ENCODE results near the gene SEMA6B.

SEMA6B gene

DNA sequence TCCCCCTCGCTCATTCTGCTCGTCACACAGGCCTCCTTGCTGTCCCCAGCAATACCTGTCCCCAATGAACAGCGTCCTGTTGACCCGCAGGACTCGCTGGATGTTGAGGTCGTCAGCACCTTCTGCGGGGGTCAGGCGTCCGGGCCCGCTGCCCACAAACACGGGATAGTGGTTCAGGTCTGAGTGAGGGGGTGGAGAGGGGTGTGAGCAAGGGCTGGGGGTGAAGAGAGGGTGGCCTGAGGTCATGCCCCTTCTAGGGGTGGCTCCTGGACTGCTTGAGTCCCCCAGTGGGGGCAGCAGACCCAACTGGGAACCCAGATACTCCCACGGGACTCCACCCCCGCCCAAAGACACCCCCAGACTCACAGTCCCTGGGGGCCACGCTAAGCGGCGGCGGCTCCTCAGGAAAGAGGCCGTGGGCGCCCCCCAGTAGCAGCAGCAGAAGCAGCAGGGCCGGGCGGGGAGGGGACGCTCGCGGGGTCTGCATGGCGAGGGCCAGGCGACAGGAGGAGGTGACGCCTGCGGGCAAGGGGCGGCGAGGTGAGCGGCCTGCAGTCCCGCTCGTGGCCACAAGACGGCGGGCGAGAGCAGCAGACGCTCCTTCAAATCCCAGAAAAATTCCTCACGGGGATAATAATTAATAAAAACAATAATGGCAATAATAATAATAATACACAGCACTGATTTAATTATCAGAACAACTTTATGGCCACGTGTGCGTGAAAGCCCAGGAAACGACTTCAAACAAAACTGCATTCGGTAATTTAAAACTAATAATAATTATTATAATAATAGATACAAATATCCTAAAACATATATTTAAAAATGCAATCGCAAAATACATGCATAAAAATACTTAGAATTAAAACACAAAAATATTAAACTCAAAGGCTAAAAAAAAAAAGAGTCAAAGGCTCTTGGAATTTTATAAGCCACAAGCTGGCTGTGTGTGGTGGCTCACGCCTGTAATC, 1.2 kb downstream of the SEMA6B start:
- Histone ChIP-seq H3K4me3 (ENCODE audit: low read length) (peak overlapping the region; percentile 15), H3K9ac (ENCODE audit: low read length) (no peak overlapping the region), H3K4me1 (ENCODE audit: control insufficient read depth, insufficient read depth, low read length) (no peaks in the 10 kb centered on the region), H3K27me3 (ENCODE audit: control insufficient read depth, insufficient read depth, low read length) (peaks cover 3% of the 10 kb centered on the region), H3K27ac (ENCODE audit: low read depth, low read length) (no peak overlapping the region), H3K36me3 (ENCODE audit: control insufficient read depth, insufficient read depth, low read length) (no peaks in the 10 kb centered on the region)

DNA sequence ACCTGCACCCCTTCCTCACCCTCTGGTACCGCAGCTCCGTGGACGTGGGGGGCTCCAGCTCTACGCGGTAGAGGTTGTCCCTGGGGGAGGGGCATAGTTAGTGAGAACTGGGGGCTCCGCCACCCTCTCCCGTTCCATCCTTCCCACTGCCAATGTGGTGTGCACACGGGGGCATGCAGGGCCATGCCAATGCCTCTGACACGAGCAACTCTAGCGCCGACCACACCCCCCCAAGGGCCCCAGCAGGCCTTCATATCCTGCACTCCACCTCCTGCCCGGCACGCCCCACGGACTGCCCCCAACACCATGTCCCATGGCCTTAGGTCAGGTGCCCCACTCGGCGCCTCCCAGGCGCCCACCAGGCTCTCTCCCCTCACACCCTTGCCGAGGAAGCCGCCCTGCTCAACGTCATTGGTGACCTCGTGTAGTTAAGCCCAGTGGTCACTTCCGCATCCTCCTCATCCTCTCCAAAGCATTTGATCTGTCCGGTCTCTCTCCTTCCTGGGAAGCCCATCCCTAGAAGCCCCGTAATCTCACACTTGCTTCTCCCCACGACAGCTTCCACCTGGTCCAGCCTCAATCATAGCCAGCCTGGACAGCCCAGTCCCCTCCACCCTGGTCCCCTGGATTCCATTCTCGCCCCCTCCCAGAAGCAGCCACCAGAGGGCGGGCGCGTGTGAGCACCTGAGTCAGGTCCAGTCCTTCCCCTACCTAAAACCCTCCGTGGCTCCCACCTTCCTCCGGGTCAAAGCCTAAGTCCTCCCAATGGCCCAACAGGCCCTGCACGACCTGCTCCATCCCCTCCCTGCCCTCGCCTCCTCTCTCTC, 2.1 kb downstream of the SEMA6B start:
- H3K27ac ChIP-seq (ENCODE audit: low read depth, low read length) = no peak overlapping the region
- H3K4me3 ChIP-seq (ENCODE audit: low read length) = no peak overlapping the region

DNA sequence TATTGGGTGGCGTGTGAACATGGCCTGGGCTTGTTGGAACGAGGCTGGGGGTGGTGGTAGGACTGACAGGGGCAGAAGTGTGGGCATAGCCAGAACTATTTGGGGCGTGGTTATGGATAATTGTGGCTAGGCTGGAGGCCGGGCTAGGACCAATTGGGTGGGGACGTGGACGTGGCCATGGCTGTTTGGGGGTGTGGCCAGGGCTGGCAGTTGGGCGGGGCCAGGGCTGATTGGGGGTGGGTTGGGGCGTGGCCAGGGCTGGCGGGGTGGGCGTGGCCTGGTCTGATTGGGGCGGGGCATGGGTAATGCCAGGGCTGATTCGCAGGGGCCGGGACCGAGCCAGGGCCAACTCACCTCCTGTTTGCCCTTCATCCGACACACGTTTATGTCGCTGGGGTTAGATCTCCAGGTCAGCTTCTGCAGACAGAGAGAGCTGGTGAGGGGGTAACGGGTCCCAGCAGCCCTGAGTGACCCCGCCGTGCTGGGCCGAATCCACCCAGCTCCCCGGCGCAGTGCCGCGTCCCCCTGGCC, 2.8 kb downstream of the SEMA6B start:
- H3K36me3 ChIP-seq (ENCODE audit: control insufficient read depth, insufficient read depth, low read length) = no peaks in the 10 kb centered on the region
- no peaks in the 10 kb centered on the region for H3K4me1 ChIP-seq (ENCODE audit: control insufficient read depth, insufficient read depth, low read length)
- no peak overlapping the region for H3K4me3 ChIP-seq (ENCODE audit: low read length)
- peaks cover 3% of the 10 kb centered on the region for H3K27me3 ChIP-seq (ENCODE audit: control insufficient read depth, insufficient read depth, low read length)
- no peak overlapping the region for H3K27ac ChIP-seq (ENCODE audit: low read depth, low read length)
- H3K9ac ChIP-seq (ENCODE audit: low read length) = no peak overlapping the region

More for the DNA sequence above, 2.1 kb downstream of the SEMA6B start:
- peaks cover 3% of the 10 kb centered on the region for H3K27me3 ChIP-seq (ENCODE audit: control insufficient read depth, insufficient read depth, low read length)
- no peak overlapping the region for H3K9ac ChIP-seq (ENCODE audit: low read length)
- H3K36me3 ChIP-seq (ENCODE audit: control insufficient read depth, insufficient read depth, low read length) = no peaks in the 10 kb centered on the region
- H3K4me1 ChIP-seq (ENCODE audit: control insufficient read depth, insufficient read depth, low read length) = no peaks in the 10 kb centered on the region

DNA sequence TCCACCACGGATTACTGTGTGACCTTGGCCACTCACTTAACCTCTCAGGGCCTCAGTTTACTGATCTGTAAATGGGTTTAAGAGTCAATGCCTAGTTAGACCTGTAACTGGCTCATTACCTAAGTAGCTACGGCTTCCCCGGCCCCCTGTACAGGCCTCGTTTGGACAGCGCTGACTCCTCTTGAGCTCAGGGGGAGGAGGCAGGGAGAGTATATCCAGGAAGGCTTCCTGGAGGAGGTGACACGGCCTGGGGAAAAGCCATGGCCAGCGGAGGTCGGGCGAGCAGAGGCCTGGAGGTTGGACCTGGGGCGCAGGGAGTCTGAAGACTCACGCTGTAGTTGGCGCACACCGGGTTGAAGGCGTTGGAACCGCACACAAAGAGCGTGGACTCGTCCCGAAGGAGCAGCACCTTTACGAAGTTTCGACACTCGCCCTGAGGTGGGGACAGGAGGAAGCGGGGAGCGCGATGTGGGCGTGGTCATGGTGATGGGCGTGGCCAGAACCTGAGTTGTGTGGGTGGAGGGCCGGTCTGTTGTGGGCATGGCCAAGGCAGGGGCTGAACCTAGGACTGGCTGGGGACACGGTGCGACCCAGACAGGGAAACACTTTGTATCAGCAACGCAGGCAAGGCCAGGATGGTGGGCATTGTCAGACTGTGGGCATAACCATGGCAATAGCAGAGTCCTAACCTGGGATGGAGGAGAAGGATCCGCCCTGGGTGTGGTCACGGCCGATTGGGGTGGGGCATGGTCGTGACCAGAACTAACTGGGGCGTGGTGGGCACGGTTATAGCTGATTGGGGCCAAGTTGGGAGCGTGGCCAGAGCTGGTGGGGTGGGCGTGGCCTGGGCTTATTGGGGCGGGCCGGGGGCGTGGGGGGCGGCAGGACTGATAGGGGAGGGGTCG, 3.6 kb downstream of the SEMA6B start:
- Histone ChIP-seq H3K36me3 (ENCODE audit: control insufficient read depth, insufficient read depth, low read length) (no peaks in the 10 kb centered on the region), H3K9ac (ENCODE audit: low read length) (no peak overlapping the region), H3K27me3 (ENCODE audit: control insufficient read depth, insufficient read depth, low read length) (peaks cover 3% of the 10 kb centered on the region), H3K4me1 (ENCODE audit: control insufficient read depth, insufficient read depth, low read length) (no peaks in the 10 kb centered on the region), H3K4me3 (ENCODE audit: low read length) (no peak overlapping the region), H3K27ac (ENCODE audit: low read depth, low read length) (no peak overlapping the region)

DNA sequence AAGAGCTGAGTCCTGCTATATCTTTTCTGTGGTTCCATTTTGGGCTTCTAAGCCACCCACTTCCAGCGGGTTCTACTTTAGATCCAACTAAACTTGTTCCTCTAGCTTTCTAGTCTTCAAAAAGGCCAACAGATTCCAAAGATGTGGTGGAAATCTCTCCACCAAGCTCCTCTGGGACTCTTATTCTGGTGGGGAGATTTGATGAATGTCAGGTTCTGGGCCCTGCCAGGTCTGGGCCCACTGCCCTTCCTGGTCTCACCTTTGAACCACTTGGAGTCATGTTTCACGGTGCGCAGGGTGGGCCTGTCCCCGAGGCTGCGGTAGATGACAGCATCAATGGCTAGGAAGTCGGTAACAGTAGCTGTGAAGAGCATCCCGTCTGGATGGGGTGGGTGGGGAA, 4.8 kb downstream of the SEMA6B start:
- Histone ChIP-seq H3K27me3 (ENCODE audit: control insufficient read depth, insufficient read depth, low read length) (peaks cover 3% of the 10 kb centered on the region), H3K4me1 (ENCODE audit: control insufficient read depth, insufficient read depth, low read length) (no peaks in the 10 kb centered on the region), H3K36me3 (ENCODE audit: control insufficient read depth, insufficient read depth, low read length) (no peaks in the 10 kb centered on the region), H3K4me3 (ENCODE audit: low read length) (no peak overlapping the region), H3K9ac (ENCODE audit: low read length) (no peak overlapping the region), H3K27ac (ENCODE audit: low read depth, low read length) (no peak overlapping the region)

DNA sequence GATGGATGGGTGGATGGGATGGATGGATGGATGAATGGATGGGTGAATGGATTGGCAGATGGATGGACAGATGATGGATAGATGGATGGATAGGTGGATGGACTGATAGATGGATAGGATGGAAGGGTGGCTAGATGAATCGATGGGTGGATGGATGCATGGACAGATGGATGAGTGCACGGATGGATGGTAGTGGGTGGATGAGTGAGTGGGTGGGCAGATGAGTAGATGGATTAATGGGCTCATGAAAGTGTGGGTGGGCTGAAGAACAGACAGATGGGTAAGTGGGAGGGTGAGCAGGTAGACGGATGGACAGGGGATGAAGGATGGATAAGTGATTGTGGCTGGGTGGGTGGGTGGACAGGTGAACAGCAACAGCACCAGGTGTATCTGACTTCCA, 5.7 kb downstream of the SEMA6B start:
- Histone ChIP-seq H3K36me3 (ENCODE audit: control insufficient read depth, insufficient read depth, low read length) (no peaks in the 10 kb centered on the region), H3K9ac (ENCODE audit: low read length) (no peak overlapping the region), H3K27me3 (ENCODE audit: control insufficient read depth, insufficient read depth, low read length) (peaks cover 3% of the 10 kb centered on the region), H3K4me3 (ENCODE audit: low read length) (no peak overlapping the region), H3K27ac (ENCODE audit: low read depth, low read length) (no peak overlapping the region), H3K4me1 (ENCODE audit: control insufficient read depth, insufficient read depth, low read length) (no peaks in the 10 kb centered on the region)

DNA sequence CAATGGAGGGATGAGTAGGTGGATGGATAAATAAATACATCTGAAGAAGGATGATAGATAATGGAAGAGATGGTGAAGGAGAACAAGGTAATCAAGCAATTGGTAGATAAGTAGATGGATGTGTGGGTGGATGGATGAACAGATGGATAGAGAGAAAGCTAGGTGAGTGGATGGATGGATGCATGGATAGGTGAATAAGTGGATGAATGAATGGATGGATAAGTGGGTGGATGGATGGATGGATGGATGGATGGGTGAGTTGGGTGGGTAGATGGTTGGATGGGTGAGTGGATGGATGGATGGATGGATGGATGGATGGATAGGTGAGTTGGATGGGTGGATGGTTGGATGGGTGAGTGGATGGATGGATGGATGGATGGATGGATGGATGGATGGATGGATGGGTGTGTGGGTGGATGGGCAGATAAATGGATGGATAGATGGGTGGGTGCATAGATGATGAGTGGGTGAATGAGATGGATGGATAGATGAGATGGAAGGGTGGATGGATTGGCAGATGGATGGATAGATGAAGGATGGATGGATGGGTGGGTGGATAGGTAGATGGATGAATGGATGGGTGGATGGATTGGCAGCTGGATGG, 6.3 kb downstream of the SEMA6B start:
- no peak overlapping the region for H3K4me3 ChIP-seq (ENCODE audit: low read length)
- no peak overlapping the region for H3K9ac ChIP-seq (ENCODE audit: low read length)
- H3K4me1 ChIP-seq (ENCODE audit: control insufficient read depth, insufficient read depth, low read length) = no peaks in the 10 kb centered on the region
- no peak overlapping the region for H3K27ac ChIP-seq (ENCODE audit: low read depth, low read length)
- no peaks in the 10 kb centered on the region for H3K36me3 ChIP-seq (ENCODE audit: control insufficient read depth, insufficient read depth, low read length)
- peaks cover 3% of the 10 kb centered on the region for H3K27me3 ChIP-seq (ENCODE audit: control insufficient read depth, insufficient read depth, low read length)

DNA sequence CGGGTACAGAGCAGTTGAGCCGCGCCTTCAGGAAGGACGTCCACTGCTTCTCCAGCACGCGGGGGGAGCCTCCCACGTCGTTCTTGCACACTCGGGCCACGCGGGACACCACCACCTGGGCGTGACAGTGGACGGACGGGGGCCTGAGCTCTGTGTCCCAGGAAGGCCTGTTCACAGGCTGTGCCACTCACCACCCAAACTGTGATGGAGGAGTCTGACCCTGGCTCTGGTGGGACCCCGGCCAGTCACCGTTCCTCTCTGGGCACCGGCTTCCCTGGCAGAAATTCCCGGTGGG, 7.0 kb downstream of the SEMA6B start:
- Histone ChIP-seq H3K4me1 (ENCODE audit: control insufficient read depth, insufficient read depth, low read length) (no peaks in the 10 kb centered on the region), H3K4me3 (ENCODE audit: low read length) (no peak overlapping the region), H3K36me3 (ENCODE audit: control insufficient read depth, insufficient read depth, low read length) (no peaks in the 10 kb centered on the region), H3K27me3 (ENCODE audit: control insufficient read depth, insufficient read depth, low read length) (no peaks in the 10 kb centered on the region), H3K9ac (ENCODE audit: low read length) (no peak overlapping the region), H3K27ac (ENCODE audit: low read depth, low read length) (no peak overlapping the region)

DNA sequence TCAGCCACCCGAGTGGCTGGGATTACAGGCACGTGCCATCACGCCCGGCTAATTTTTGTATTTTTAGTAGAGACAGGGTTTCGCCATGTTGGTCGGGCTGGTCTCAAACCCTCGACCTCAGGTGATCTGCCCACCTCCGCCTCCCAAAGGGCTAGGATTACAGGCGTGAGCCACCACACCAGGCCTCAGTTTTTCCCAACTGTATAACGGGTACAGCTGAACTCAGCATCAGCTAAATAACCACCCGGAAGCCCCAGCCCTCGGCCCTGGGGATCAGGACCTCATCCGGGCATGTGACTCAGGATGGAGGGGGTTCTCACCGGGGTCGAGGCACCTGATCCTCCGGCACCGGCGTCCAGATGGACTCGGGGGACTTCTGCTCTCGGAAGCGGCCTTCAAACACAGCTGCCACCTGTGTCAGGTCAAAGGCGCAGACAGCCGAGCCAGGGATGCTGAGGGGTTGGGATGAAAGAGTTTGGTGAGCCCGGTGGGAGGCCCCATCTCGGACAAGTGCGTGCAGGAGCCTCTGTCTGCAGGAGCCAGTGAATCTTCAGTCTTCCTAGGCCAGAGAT, 8.9 kb downstream of the SEMA6B start:
- no peaks in the 10 kb centered on the region for H3K36me3 ChIP-seq (ENCODE audit: control insufficient read depth, insufficient read depth, low read length)
- H3K4me1 ChIP-seq (ENCODE audit: control insufficient read depth, insufficient read depth, low read length) = no peaks in the 10 kb centered on the region
- H3K9ac ChIP-seq (ENCODE audit: low read length) = no peak overlapping the region
- no peak overlapping the region for H3K4me3 ChIP-seq (ENCODE audit: low read length)
- no peak overlapping the region for H3K27ac ChIP-seq (ENCODE audit: low read depth, low read length)
- H3K27me3 ChIP-seq (ENCODE audit: control insufficient read depth, insufficient read depth, low read length) = no peaks in the 10 kb centered on the region

DNA sequence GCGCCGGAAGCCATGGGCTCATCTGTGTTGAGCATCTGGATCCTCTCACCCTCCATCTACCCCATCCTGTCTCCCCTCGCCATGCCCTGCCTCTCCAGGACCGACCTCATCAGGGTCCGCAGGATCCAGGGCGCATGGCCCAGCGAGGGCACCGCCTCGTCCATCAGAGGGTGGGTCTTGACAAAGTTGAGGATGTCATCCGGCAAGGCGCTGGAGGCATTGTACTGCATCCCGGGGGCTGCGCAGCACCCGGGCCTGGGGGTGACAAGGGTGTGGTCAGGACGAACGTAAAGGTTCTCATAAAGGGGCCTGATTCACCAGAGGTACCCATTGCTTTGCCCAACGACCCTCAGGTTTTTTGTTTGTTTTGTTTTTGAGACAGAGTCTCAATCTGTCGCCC, 9.5 kb downstream of the SEMA6B start:
- Histone ChIP-seq H3K4me3 (ENCODE audit: low read length) (no peak overlapping the region), H3K9ac (ENCODE audit: low read length) (no peak overlapping the region), H3K36me3 (ENCODE audit: control insufficient read depth, insufficient read depth, low read length) (no peaks in the 10 kb centered on the region), H3K27me3 (ENCODE audit: control insufficient read depth, insufficient read depth, low read length) (no peaks in the 10 kb centered on the region), H3K27ac (ENCODE audit: low read depth, low read length) (no peak overlapping the region), H3K4me1 (ENCODE audit: control insufficient read depth, insufficient read depth, low read length) (no peaks in the 10 kb centered on the region)

DNA sequence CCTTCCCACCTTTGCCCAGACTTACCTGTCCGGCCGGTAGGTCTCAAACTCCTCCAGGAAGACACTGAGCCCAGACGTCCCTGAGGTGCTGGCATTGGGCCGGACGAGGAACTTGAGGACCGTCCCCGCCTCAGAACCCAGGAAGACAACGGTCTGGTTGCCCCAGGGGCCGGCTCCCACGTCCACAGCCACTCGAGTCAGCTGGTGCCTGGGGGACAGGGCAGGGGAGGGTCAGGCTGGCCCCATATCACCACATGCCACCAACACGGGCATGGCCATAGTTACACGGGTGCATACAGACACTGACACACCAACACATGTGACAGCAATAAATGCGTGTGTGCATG, 11.3 kb downstream of the SEMA6B start:
- H3K36me3 ChIP-seq (ENCODE audit: control insufficient read depth, insufficient read depth, low read length) = no peaks in the 10 kb centered on the region
- no peak overlapping the region for H3K27ac ChIP-seq (ENCODE audit: low read depth, low read length)
- H3K9ac ChIP-seq (ENCODE audit: low read length) = no peak overlapping the region
- no peaks in the 10 kb centered on the region for H3K4me1 ChIP-seq (ENCODE audit: control insufficient read depth, insufficient read depth, low read length)
- no peak overlapping the region for H3K4me3 ChIP-seq (ENCODE audit: low read length)
- no peaks in the 10 kb centered on the region for H3K27me3 ChIP-seq (ENCODE audit: control insufficient read depth, insufficient read depth, low read length)

All from rectal smooth muscle tissue (tissue), 1 donor.